Lower leg skin (tissue), 4 donors: ENCODE results near the gene EIF2S1. TPM values are rescaled to one million over a fixed set of nuclear protein-coding genes. Genes with fewer than 3 reads are reported as not detected.

Experiments
- DNase-seq, 2 donors: peaks; one replicate each; pipeline ENCODE4 v3.0.0-alpha.2; 2019; ENCODE audit warnings: low spot score in 2 of 2
- H3K4me3 ChIP-seq: fragments of 200-600 bp; sonication (generic); 2 replicates; pipeline ENCODE4 v1.5.1; 2017; ENCODE audit warnings: mild to moderate bottlenecking, low read depth; ENCODE audit not compliant: poor library complexity, severe bottlenecking
- POLR2A ChIP-seq, 2 donors: fragments of 450-650 bp; IDR thresholded peaks; one replicate each; pipeline ENCODE4 v1.6.1; 2016 to 2017; ENCODE audit warnings: antibody characterized with exemption in 2 of 2, mild to moderate bottlenecking in 1 of 2, moderate library complexity in 1 of 2
- WGBS, 2 donors: methylation state at CpG; one replicate each; pipeline ENCODE4 v1.1.5; 2018; 5-methylcytosine and 5-hydroxymethylcytosine counted together
- intact Hi-C: fragments of 100-400 bp; cut with DNase I; formaldehyde crosslinking; loops from one replicate; pipeline ENCODE4 v1.15.0; 2023; ENCODE audit warnings: low total_unique reads
- total RNA-seq, 4 donors: library from RNA; depleted of rRNA; stranded (reverse); fragments of >200 nt; gene quantifications; one replicate each; pipeline ENCODE4 v1.1.0, GENCODE V29; 2016
- TF ChIP-seq, protein P1 (sequence below), 3 donors: fragments of 450-650 bp; IDR thresholded peaks; one replicate each; pipeline ENCODE4 v1.5.1; 2016; ENCODE audit warnings: antibody characterized with exemption in 3 of 3, mild to moderate bottlenecking in 3 of 3, moderate library complexity in 2 of 3

Gene EIF2S1
- total RNA-seq, 4 donors from 2014 or later: 72.3 to 113 (median 96.4) TPM

DNA sequence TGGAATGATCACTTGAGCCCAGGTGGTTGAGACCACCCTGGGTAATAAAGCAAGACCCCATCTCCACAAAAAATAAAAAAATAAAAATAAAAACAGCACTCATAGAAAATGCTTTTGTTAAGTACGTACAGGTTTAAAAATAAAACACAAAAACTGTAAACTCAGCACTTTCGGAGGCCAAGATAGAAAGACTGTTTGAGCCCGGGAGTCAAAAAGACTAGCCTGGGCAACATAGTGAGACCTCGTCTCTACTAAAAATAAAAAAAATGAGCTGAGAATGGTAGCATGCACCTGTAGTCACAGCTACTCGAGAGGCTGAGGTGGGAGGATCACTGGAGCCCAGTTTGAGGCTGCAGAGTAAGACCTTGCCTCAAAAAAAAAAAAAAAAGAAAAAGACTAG, 8.1 kb upstream of the EIF2S1 start:
- TF ChIP-seq POLR2A (IDR thresholded peaks at IDR 0.05): no peak
- TF ChIP-seq, protein P1, sequence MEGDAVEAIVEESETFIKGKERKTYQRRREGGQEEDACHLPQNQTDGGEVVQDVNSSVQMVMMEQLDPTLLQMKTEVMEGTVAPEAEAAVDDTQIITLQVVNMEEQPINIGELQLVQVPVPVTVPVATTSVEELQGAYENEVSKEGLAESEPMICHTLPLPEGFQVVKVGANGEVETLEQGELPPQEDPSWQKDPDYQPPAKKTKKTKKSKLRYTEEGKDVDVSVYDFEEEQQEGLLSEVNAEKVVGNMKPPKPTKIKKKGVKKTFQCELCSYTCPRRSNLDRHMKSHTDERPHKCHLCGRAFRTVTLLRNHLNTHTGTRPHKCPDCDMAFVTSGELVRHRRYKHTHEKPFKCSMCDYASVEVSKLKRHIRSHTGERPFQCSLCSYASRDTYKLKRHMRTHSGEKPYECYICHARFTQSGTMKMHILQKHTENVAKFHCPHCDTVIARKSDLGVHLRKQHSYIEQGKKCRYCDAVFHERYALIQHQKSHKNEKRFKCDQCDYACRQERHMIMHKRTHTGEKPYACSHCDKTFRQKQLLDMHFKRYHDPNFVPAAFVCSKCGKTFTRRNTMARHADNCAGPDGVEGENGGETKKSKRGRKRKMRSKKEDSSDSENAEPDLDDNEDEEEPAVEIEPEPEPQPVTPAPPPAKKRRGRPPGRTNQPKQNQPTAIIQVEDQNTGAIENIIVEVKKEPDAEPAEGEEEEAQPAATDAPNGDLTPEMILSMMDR (IDR thresholded peaks at IDR 0.05): no peak
- no peak for DNase-seq
- WGBS, 2 donors: 85 to 87% methylated on average over 5 of the region's 5 CpGs
- intact Hi-C loops: no loop called here
- no peak overlapping the region for H3K4me3 ChIP-seq

DNA sequence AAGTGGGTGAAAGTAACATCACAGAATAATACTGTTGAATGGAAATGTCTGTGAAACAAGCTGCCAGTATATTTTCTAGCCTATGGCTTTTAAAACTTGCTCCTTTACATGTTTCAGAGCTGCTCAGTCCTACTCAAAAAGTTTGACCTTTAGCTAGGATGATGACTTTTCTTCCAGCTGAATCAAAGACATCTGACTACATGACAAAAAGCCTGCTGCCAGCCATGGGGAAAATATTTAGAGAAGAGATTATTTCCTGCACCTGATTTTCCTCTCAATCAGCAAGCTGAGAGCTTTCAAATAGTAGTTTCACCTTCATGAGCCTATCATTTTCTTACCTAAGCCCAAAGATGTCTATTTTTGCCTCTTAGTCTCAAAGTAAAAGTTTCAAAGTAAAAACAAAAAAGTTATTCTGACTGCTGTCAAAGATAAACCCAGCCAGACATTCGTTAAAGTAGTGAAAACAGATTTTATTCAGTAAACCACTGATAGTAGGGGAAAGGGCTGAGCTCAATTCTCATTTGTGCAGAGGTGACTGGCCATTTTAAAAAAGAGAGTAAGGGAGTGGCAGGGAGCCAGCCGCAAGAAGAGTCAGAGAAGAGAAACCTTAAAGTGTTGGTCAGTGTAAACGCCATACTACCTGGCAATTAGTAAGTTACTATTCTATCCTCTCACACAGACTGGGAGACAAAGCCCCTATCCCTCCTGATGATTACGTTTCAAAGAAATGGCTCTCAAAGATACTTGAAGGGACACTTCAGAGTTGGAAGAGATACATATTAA, 2.8 kb upstream of the EIF2S1 start:
- WGBS, 2 donors: 54 to 65% methylated on average over 4 of the region's 4 CpGs
- H3K4me3 ChIP-seq: no peak overlapping the region
- TF ChIP-seq, protein P1 (IDR thresholded peaks at IDR 0.05): no peak
- no peak for TF ChIP-seq POLR2A (IDR thresholded peaks at IDR 0.05)
- DNase-seq: no peak
- intact Hi-C loops: no loop called here

DNA sequence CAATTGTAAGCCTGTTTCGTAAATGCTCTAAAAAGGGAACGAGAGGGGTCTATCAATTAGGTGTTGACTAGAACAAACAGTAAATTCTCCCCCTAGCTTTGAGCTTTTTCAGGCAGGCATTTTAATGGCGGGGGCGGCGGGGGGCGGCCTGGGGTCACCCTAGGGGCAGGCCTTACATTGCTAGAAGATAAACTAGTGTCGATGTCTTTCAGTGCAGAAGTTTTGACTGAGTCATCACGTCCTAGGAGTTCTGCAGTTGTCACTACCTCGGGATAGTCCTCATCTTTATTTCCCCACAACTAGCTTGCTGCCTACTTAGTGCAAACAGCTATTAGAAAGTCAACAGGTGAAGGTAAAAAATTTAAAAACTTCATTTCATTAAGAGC, 2.2 kb upstream of the EIF2S1 start:
- WGBS, 2 donors: 55 to 58% methylated on average over 9 of the region's 9 CpGs
- no peak for DNase-seq
- intact Hi-C loops: no loop called here
- TF ChIP-seq, protein P1 (IDR thresholded peaks at IDR 0.05): no peak
- no peak overlapping the region for H3K4me3 ChIP-seq

DNA sequence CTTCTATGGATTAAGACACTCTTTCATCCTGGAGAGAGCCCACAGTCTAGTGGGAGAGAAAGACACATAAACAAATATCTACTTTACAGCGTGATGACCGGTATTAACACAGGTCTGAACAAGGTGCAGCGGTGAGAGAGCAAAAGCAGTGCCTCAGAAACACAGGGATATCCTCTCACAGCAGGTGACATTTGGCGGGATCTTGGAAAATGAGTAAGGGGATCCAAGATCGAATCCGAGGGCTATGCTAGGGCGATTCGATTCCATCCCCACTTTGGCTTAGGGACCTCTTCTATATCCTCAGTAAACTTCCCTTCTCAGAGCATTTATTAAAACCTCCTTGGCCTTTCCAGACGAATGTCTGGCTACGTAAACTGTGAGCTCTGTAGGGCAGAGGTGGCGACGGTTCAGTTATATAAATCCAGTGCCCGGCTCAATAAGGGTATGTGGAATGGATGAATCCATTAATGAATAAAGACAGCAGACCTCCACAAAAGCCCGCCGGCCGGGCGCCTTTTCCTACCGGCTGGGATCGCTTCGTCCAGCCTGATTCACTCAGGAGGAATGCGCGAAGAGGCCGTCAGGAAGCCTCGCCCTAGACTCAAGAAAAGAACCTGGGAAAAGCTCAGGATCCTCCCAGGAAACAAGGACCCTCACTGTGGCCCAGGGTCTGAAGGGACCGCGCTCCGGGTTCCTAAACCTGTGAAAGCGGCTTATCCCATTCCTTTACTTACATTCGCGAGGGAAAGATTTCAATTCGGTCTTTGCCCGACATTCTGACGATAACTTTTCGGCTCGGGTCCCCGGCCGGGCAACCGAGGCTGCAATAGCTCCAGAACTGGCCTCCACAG, 979 bp upstream of the EIF2S1 start:
- peak in 1 of 2 donors; percentile 21 for DNase-seq
- intact Hi-C loops: no loop called here
- WGBS, 2 donors: 1 to 2% methylated on average over 38 of the region's 38 CpGs
- H3K4me3 ChIP-seq: peak overlapping the region; percentile 62
- TF ChIP-seq, protein P1 (IDR thresholded peaks at IDR 0.05): no peak
- TF ChIP-seq POLR2A (IDR thresholded peaks at IDR 0.05): no peak

DNA sequence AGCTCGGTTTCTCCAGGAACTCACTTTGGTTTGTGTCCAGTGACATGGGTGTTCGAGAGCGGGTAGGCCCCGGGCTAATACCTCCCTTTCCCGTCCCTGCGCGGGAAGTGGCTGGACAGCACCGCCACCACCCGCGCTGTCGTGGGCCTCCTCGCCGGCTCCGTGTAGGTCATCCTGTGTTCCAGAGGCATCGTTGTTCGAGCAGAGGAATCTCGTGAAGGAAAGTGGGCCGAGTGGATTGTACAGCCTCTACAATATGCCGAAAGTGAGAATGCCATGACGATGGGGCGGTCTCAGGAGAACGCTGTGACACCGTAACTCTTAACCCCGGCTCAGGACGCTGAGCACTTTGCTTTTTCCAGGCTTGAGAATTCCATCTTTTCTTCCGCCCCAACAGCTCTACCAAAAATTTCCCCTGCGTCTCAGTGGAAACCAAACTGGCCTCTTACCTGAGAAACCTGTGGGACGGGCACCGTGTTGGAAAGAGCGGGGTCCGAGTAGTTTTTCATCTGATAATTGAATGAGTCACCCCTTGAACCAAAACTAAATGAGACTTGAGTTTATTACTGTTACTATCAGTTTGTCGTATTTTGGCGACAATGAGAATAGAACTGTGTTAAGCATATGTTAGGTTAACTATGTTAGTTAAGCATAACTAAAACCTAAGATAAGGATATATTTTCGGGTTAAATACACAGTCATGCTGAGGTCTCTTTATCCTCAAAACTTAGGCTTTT, 510 bp downstream of the EIF2S1 start:
- DNase-seq: no peak
- TF ChIP-seq, protein P1 (IDR thresholded peaks at IDR 0.05): no peak
- no peak for TF ChIP-seq POLR2A (IDR thresholded peaks at IDR 0.05)
- 1% methylated on average over 32 to 34 of the region's 34 CpGs for WGBS, 2 donors
- intact Hi-C loops: loop anchor here (10.0 kb wide), 1 partner anchor 1946 kb away; the partner anchor contains the start of gene FUT8
- peak overlapping the region; percentile 73 for H3K4me3 ChIP-seq
